HAP-1 (cell line): ENCODE data around the gene CENPO.

Source experiments
- DNase-seq, 2 experiments: peaks; one replicate each; pipeline ENCODE4 v3.0.0-alpha.2; 2016 to 2020; ENCODE audit warnings: low spot score in 2 of 2
- H3K27me3 ChIP-seq: fragments of 250-450 bp; sonication (Bioruptor Pico); 2 replicates; pipeline ENCODE4 v1.5.1; 2020; ENCODE audit warnings: low read depth, mild to moderate bottlenecking, moderate library complexity
- H3K36me3 ChIP-seq: fragments of 250-450 bp; sonication (Bioruptor Pico); replicated peaks from 2 replicates; pipeline ENCODE4 v1.5.1; 2020; ENCODE audit warnings: mild to moderate bottlenecking
- H3K4me1 ChIP-seq: fragments of 250-450 bp; sonication (Bioruptor Pico); 2 replicates; pipeline ENCODE4 v1.5.1; 2020; ENCODE audit warnings: mild to moderate bottlenecking
- H3K4me3 ChIP-seq: fragments of 250-450 bp; sonication (Bioruptor Pico); 2 replicates; pipeline ENCODE4 v1.5.1; 2020; ENCODE audit warnings: mild to moderate bottlenecking, moderate library complexity
- H3K9me3 ChIP-seq: fragments of 250-450 bp; sonication (Bioruptor Pico); 2 replicates; pipeline ENCODE4 v1.5.1; 2020; ENCODE audit warnings: mild to moderate bottlenecking, moderate library complexity
- in situ Hi-C: fragments of 300-500 bp; cut with MboI; formaldehyde crosslinking; loops from 3 replicates; pipeline ENCODE4 v1.14.3; 2020; ENCODE audit warnings: low sequenced_read_pairs, inconsistent platforms, mixed read lengths

CENPO gene

GRCh38 chr2:24792874-24793760, at the start of gene CENPO, which contains the start of gene PTRHD1:
CENPO (plus strand) TSS chr2:24793425; CDS start chr2:24793920, 495 bp downstream.
PTRHD1 (minus strand) TSS chr2:24793391; CDS start chr2:24793377, 14 bp downstream.
- H3K4me3 ChIP-seq: peak within 1 kb of the TSS; percentile 95
- no peaks in the 10 kb centered on the region for H3K9me3 ChIP-seq
- in situ Hi-C loops: no loop called here
- H3K36me3 ChIP-seq: peaks cover 29% of the 10 kb centered on the region
- DNase-seq: peak; percentile 93 to 97
- H3K27me3 ChIP-seq: no peaks in the 10 kb centered on the region
- peaks cover 16% of the 10 kb centered on the region for H3K4me1 ChIP-seq

GRCh38 chr2:24743924-24744323, 49.3 kb upstream of the CENPO start:
- Histone ChIP-seq H3K4me3 (no peak overlapping the region), H3K36me3 (no peaks in the 10 kb centered on the region), H3K27me3 (no peaks in the 10 kb centered on the region), H3K9me3 (no peaks in the 10 kb centered on the region), H3K4me1 (no peaks in the 10 kb centered on the region; the same call in 1 of the 2 replicates)
- DNase-seq: no peak
- in situ Hi-C loops: no loop called here

GRCh38 chr2:24744356-24744755, 48.9 kb upstream of the CENPO start:
- H3K27me3 ChIP-seq: no peaks in the 10 kb centered on the region
- in situ Hi-C loops: no loop called here
- no peak overlapping the region for H3K4me3 ChIP-seq
- H3K36me3 ChIP-seq: no peaks in the 10 kb centered on the region
- H3K4me1 ChIP-seq: no peaks in the 10 kb centered on the region; the same call in 1 of the 2 replicates
- no peaks in the 10 kb centered on the region for H3K9me3 ChIP-seq
- DNase-seq: no peak

- no peak overlapping the region for H3K4me3 ChIP-seq
- no peak for DNase-seq
- no peaks in the 10 kb centered on the region; the same call in 1 of the 2 replicates for H3K4me1 ChIP-seq
- no peaks in the 10 kb centered on the region for H3K27me3 ChIP-seq
- in situ Hi-C loops: no loop called here
- H3K36me3 ChIP-seq: no peaks in the 10 kb centered on the region
- no peaks in the 10 kb centered on the region for H3K9me3 ChIP-seq
These were observed 47.4 kb upstream of the CENPO start for GRCh38 chr2:24745825-24746224.

GRCh38 chr2:24747299-24747698, 45.9 kb upstream of the CENPO start:
- Histone ChIP-seq H3K36me3 (no peaks in the 10 kb centered on the region), H3K27me3 (no peaks in the 10 kb centered on the region), H3K4me1 (no peaks in the 10 kb centered on the region; the same call in 1 of the 2 replicates), H3K9me3 (no peaks in the 10 kb centered on the region), H3K4me3 (no peak overlapping the region)
- in situ Hi-C loops: no loop called here
- DNase-seq: no peak

GRCh38 chr2:24749069-24749691, 44.0 kb upstream of the CENPO start:
- no peak overlapping the region for H3K4me3 ChIP-seq
- no peak for DNase-seq
- H3K36me3 ChIP-seq: no peaks in the 10 kb centered on the region
- H3K27me3 ChIP-seq: no peaks in the 10 kb centered on the region
- in situ Hi-C loops: no loop called here
- H3K4me1 ChIP-seq: no peaks in the 10 kb centered on the region; the same call in 1 of the 2 replicates
- no peaks in the 10 kb centered on the region for H3K9me3 ChIP-seq

- Histone ChIP-seq H3K4me1 (peaks cover 5% of the 10 kb centered on the region; the same call in 1 of the 2 replicates), H3K36me3 (no peaks in the 10 kb centered on the region; the same call in 1 of the 2 replicates), H3K9me3 (no peaks in the 10 kb centered on the region), H3K27me3 (no peaks in the 10 kb centered on the region), H3K4me3 (no peak overlapping the region)
- DNase-seq: no peak
- in situ Hi-C loops: no loop called here
These were observed 38.1 kb upstream of the CENPO start for GRCh38 chr2:24754985-24755705.

GRCh38 chr2:24756789-24757188, 36.4 kb upstream of the CENPO start:
- no peaks in the 10 kb centered on the region for H3K9me3 ChIP-seq
- H3K4me1 ChIP-seq: peaks cover 5% of the 10 kb centered on the region; the same call in 1 of the 2 replicates
- no peaks in the 10 kb centered on the region for H3K27me3 ChIP-seq
- no peak overlapping the region for H3K4me3 ChIP-seq
- in situ Hi-C loops: no loop called here
- DNase-seq: no peak
- no peaks in the 10 kb centered on the region; the same call in 1 of the 2 replicates for H3K36me3 ChIP-seq

- H3K4me1 ChIP-seq: no peaks in the 10 kb centered on the region
- H3K27me3 ChIP-seq: no peaks in the 10 kb centered on the region
- H3K36me3 ChIP-seq: no peaks in the 10 kb centered on the region; the same call in 1 of the 2 replicates
- H3K9me3 ChIP-seq: no peaks in the 10 kb centered on the region
- DNase-seq: no peak
- H3K4me3 ChIP-seq: no peak overlapping the region
- in situ Hi-C loops: no loop called here
These were observed 31.4 kb upstream of the CENPO start for GRCh38 chr2:24761866-24762265.

GRCh38 chr2:24762518-24762917, 30.7 kb upstream of the CENPO start:
- H3K9me3 ChIP-seq: no peaks in the 10 kb centered on the region
- in situ Hi-C loops: no loop called here
- no peak overlapping the region for H3K4me3 ChIP-seq
- no peak for DNase-seq
- H3K36me3 ChIP-seq: no peaks in the 10 kb centered on the region; the same call in 1 of the 2 replicates
- no peaks in the 10 kb centered on the region for H3K4me1 ChIP-seq
- no peaks in the 10 kb centered on the region for H3K27me3 ChIP-seq

- DNase-seq: no peak
- in situ Hi-C loops: no loop called here
These were observed 29.4 kb upstream of the CENPO start for GRCh38 chr2:24763843-24764242.

GRCh38 chr2:24766609-24767008, 26.6 kb upstream of the CENPO start:
- no peak for DNase-seq
- H3K4me1 ChIP-seq: no peaks in the 10 kb centered on the region
- in situ Hi-C loops: no loop called here

More at GRCh38 chr2:24763843-24764242, 29.4 kb upstream of the CENPO start:
- Histone ChIP-seq H3K4me1 (no peaks in the 10 kb centered on the region), H3K27me3 (no peaks in the 10 kb centered on the region), H3K36me3 (no peaks in the 10 kb centered on the region; the same call in 1 of the 2 replicates), H3K9me3 (no peaks in the 10 kb centered on the region), H3K4me3 (no peak overlapping the region)

GRCh38 chr2:24768013-24768412, 25.2 kb upstream of the CENPO start:
- Histone ChIP-seq H3K4me1 (no peaks in the 10 kb centered on the region), H3K27me3 (no peaks in the 10 kb centered on the region), H3K9me3 (no peaks in the 10 kb centered on the region), H3K36me3 (no peaks in the 10 kb centered on the region), H3K4me3 (no peak overlapping the region)
- DNase-seq: no peak
- in situ Hi-C loops: no loop called here

More at GRCh38 chr2:24766609-24767008, 26.6 kb upstream of the CENPO start:
- Histone ChIP-seq H3K9me3 (no peaks in the 10 kb centered on the region), H3K4me3 (no peak overlapping the region), H3K27me3 (no peaks in the 10 kb centered on the region), H3K36me3 (no peaks in the 10 kb centered on the region)
